HepG2 (cell line): Measurements from ENCODE around the gene TDRD6. TPM values are rescaled to one million over a fixed set of nuclear protein-coding genes. Genes with fewer than 3 reads are reported as not detected.

Experiments
- ATF6 ChIP-seq: sonication (generic); formaldehyde crosslinking; conservative IDR thresholded peaks from 2 replicates; pipeline ENCODE4 v1.4.0; 2020; ENCODE audit warnings: missing genetic modification reagents
- BATF2 ChIP-seq: sonication (generic); formaldehyde crosslinking; IDR thresholded peaks from 2 replicates; pipeline ENCODE4 v1.8.0; 2022; ENCODE audit warnings: mild to moderate bottlenecking, missing genetic modification reagents, moderate library complexity
- CCDC6 ChIP-seq: sonication (generic); formaldehyde crosslinking; IDR thresholded peaks from 2 replicates; pipeline ENCODE4 v1.8.1; 2022; ENCODE audit warnings: mild to moderate bottlenecking, missing genetic modification reagents, moderate library complexity
- E2F2 ChIP-seq: sonication (generic); formaldehyde crosslinking; IDR thresholded peaks from 2 replicates; pipeline ENCODE4 v1.4.0; 2020; ENCODE audit warnings: missing genetic modification reagents, borderline replicate concordance
- GFI1 ChIP-seq: sonication (generic); formaldehyde crosslinking; IDR thresholded peaks from 2 replicates; pipeline ENCODE4 v1.5.0; 2020; ENCODE audit warnings: missing genetic modification reagents, mild to moderate bottlenecking, borderline replicate concordance
- HMGXB3 ChIP-seq: sonication (generic); formaldehyde crosslinking; IDR thresholded peaks from 2 replicates; pipeline ENCODE4 v1.4.0; 2020; ENCODE audit warnings: missing genetic modification reagents, borderline replicate concordance
- HOXA3 ChIP-seq: sonication (generic); formaldehyde crosslinking; IDR thresholded peaks from 2 replicates; pipeline ENCODE4 v1.5.0; 2020; ENCODE audit warnings: missing genetic modification reagents
- NAIF1 ChIP-seq: sonication (generic); formaldehyde crosslinking; IDR thresholded peaks from 2 replicates; pipeline ENCODE4 v1.5.0; 2020; ENCODE audit warnings: mild to moderate bottlenecking, missing genetic modification reagents, borderline replicate concordance
- NFYC ChIP-seq: IDR thresholded peaks from 2 replicates; pipeline ENCODE4 v1.6.1; 2016; ENCODE audit warnings: missing genetic modification reagents, missing compliant biosample characterization
- PBX3 ChIP-seq: sonication (generic); formaldehyde crosslinking; IDR thresholded peaks from 2 replicates; pipeline ENCODE4 v1.8.1; 2023; ENCODE audit warnings: missing genetic modification reagents, inconsistent platforms, borderline replicate concordance
- ZBTB7B ChIP-seq: sonication (generic); formaldehyde crosslinking; IDR thresholded peaks from 2 replicates; pipeline ENCODE4 v1.4.0; 2020; ENCODE audit warnings: missing genetic modification reagents
- ZNF232 ChIP-seq: sonication (generic); formaldehyde crosslinking; IDR thresholded peaks from 2 replicates; pipeline ENCODE4 v1.4.0; 2020; ENCODE audit warnings: missing genetic modification reagents, borderline replicate concordance
- ZNF556 ChIP-seq: sonication (generic); formaldehyde crosslinking; IDR thresholded peaks from 2 replicates; pipeline ENCODE4 v1.4.0; 2020; ENCODE audit warnings: mild to moderate bottlenecking, missing genetic modification reagents, borderline replicate concordance
- ZNF563 ChIP-seq: sonication (generic); formaldehyde crosslinking; IDR thresholded peaks from 2 replicates; pipeline ENCODE4 v1.8.0; 2022; ENCODE audit warnings: mild to moderate bottlenecking, moderate library complexity, missing genetic modification reagents
- ZNF607 ChIP-seq: sonication (generic); formaldehyde crosslinking; IDR thresholded peaks from 2 replicates; pipeline ENCODE4 v1.5.1; 2020; ENCODE audit warnings: missing genetic modification reagents, mild to moderate bottlenecking, borderline replicate concordance
- ZNF850 ChIP-seq: sonication (generic); formaldehyde crosslinking; conservative IDR thresholded peaks from 2 replicates; pipeline ENCODE4 v1.9.0; 2021; ENCODE audit warnings: mild to moderate bottlenecking, missing genetic modification reagents
- ZNF878 ChIP-seq: sonication (generic); formaldehyde crosslinking; IDR thresholded peaks from 2 replicates; pipeline ENCODE4 v1.8.1; 2023; ENCODE audit warnings: mild to moderate bottlenecking, missing genetic modification reagents, moderate library complexity
- polyA plus RNA-seq, 8 experiments: library from polyadenylated mRNA; depleted of rRNA in 3 of 8; stranded (reverse) in 7 of 8; unstranded in 1 of 8; fragments of >200 nt; fragmentation: Illumina TruSeq in 4 of 8; extraction: Trizol in 4 of 8; gene quantifications; 2 replicates each; pipeline versions ENCODE4 v1.2.1 to v1.2.3, GENCODE V29; 2011 to 2016; ENCODE audit warnings: low read depth in 4 of 8, missing spikeins in 1 of 8, mixed read lengths in 1 of 8; ENCODE audit not compliant: insufficient read depth in 1 of 8
- total RNA-seq, 5 experiments: library from RNA; depleted of rRNA; stranded (reverse); fragments of >200 nt; fragmentation: Illumina TruSeq; extraction: Trizol; gene quantifications; 2 replicates each; pipeline ENCODE4 v1.2.3, GENCODE V29; 2016; ENCODE audit warnings: low read depth in 1 of 5

Gene TDRD6
- total and polyA plus RNA-seq, 2 of the 13 experiments (the other 11 are each of a cell fraction or from before 2014, with no cell fraction given): not detected

- TF ChIP-seq BATF2 (CRISPR knock-in tag) (no peak), ZNF850 (CRISPR knock-in tag) (no peak), ZNF556 (CRISPR knock-in tag) (no peak), NFYC (CRISPR knock-in tag) (peak; percentile 85), CCDC6 (CRISPR knock-in tag) (peak; percentile 44; the same call in 1 of the 2 replicates), HOXA3 (no peak), GFI1 (CRISPR knock-in tag) (0 out of 2 replicates have a peak, but pooled peaks have one; percentile 31), ATF6 (CRISPR knock-in tag) (no peak), ZNF607 (no peak; the same call in 1 of the 2 replicates), E2F2 (no peak), NAIF1 (CRISPR knock-in tag) (peak; percentile 54; the same call in 1 of the 2 replicates), ZBTB7B (CRISPR knock-in tag) (0 out of 2 replicates have a peak, but pooled peaks have one; percentile 44), PBX3 (CRISPR knock-in tag) (no peak), ZNF232 (no peak), ZNF878 (CRISPR knock-in tag) (no peak), ZNF563 (CRISPR knock-in tag) (peak; percentile 82), HMGXB3 (peak; percentile 68)
Observed at GRCh38 chr6:46652603-46653438, 34.9 kb upstream of the TDRD6 start, which contains the start of the genes CYP39A1 and SLC25A27 (continued).
